A673 (cell line): ENCODE results near the gene PRKACB. TPM values are rescaled to one million over a fixed set of nuclear protein-coding genes. Genes with fewer than 3 reads are reported as not detected.
A peak's percentile ranks its signal among the peaks of the same experiment; 100 is the strongest.

Experiments used
- BruUV-seq: library from RNA; stranded (reverse); fragments of 400-500 nt; replicated peaks from 2 replicates; lab custom pipeline; 2021; lab: Mats Ljungman, UMichigan
- CTCF ChIA-PET: fragments of 300-600 bp; sonication (Branson Sonifier 250); formaldehyde crosslinking; loops from one replicate; lab custom pipeline; 2022; ENCODE audit warnings: antibody characterized with exemption; lab: Charles Lee
- POLR2A ChIA-PET: fragments of 300-600 bp; sonication (Branson Sonifier 250); formaldehyde crosslinking; loops from one replicate; lab custom pipeline; 2022; ENCODE audit warnings: antibody characterized with exemption; ENCODE audit not compliant: low non-redundant PET; lab: Charles Lee
- DNase-seq: peaks from one replicate; pipeline ENCODE4 v3.0.0-alpha.2; 2015; ENCODE audit warnings: low spot score
- H3K27ac ChIP-seq: fragments of 200-600 bp; sonication (generic); 2 replicates; pipeline ENCODE4 v1.5.1; 2016; ENCODE audit warnings: mixed run types, low read depth, mild to moderate bottlenecking, mixed read lengths, antibody characterized with exemption, low read length; ENCODE audit not compliant: poor library complexity, severe bottlenecking
- H3K27me3 ChIP-seq: fragments of 200-600 bp; sonication (generic); replicated peaks from 2 replicates; pipeline ENCODE4 v1.6.1; 2017; ENCODE audit warnings: mixed run types, low read depth, mild to moderate bottlenecking, mixed read lengths, antibody characterized with exemption, low read length; ENCODE audit not compliant: insufficient read depth, poor library complexity
- H3K36me3 ChIP-seq: fragments of 200-600 bp; sonication (generic); 2 replicates; pipeline ENCODE4 v1.6.1; 2016; ENCODE audit warnings: mixed run types, mild to moderate bottlenecking, mixed read lengths, antibody characterized with exemption, low read length; ENCODE audit not compliant: insufficient read depth, poor library complexity, severe bottlenecking
- H3K4me1 ChIP-seq: fragments of 200-600 bp; sonication (generic); 2 replicates; pipeline ENCODE4 v1.6.1; 2017; ENCODE audit warnings: mixed run types, mild to moderate bottlenecking, mixed read lengths, antibody characterized with exemption, low read length; ENCODE audit not compliant: insufficient read depth, poor library complexity, severe bottlenecking
- H3K4me3 ChIP-seq: fragments of 200-600 bp; sonication (generic); 2 replicates; pipeline ENCODE4 v1.5.1; 2016; ENCODE audit warnings: low read depth, mixed run types, mild to moderate bottlenecking, mixed read lengths, low read length; ENCODE audit not compliant: poor library complexity, severe bottlenecking
- H3K9me3 ChIP-seq: fragments of 200-600 bp; sonication (generic); 2 replicates; pipeline ENCODE4 v1.6.1; 2016; ENCODE audit warnings: mixed run types, low read depth, mild to moderate bottlenecking, mixed read lengths, antibody characterized with exemption, low read length; ENCODE audit not compliant: poor library complexity, severe bottlenecking
- EZH2 ChIP-seq: fragments of 200-600 bp; sonication (generic); IDR thresholded peaks from 2 replicates; pipeline ENCODE4 v1.6.1; 2017; ENCODE audit warnings: borderline replicate concordance, low read depth, mild to moderate bottlenecking, mixed read lengths, antibody characterized with exemption, low read length; ENCODE audit not compliant: poor library complexity, severe bottlenecking
- intact Hi-C: fragments of 100-400 bp; cut with micrococcal nuclease; formaldehyde crosslinking; loops from one replicate; pipeline ENCODE4 v1.10.0; 2022; ENCODE audit not compliant: unreplicated experiment
- total RNA-seq: library from RNA; stranded (reverse); gene quantifications from 2 replicates; pipeline ENCODE4 v1.2.3, GENCODE V29; 2021
- TF ChIP-seq, protein P1 (sequence below): fragments of 300-800, 200-600 bp; sonication (generic); conservative IDR thresholded peaks from 2 replicates; pipeline ENCODE4 v1.5.1; 2017; ENCODE audit warnings: low read depth, mild to moderate bottlenecking, antibody characterized with exemption, low read length, moderate library complexity, mixed read lengths

The PRKACB gene
- total RNA-seq, 1 experiment from 2014 or later = 39.6 TPM

DNA sequence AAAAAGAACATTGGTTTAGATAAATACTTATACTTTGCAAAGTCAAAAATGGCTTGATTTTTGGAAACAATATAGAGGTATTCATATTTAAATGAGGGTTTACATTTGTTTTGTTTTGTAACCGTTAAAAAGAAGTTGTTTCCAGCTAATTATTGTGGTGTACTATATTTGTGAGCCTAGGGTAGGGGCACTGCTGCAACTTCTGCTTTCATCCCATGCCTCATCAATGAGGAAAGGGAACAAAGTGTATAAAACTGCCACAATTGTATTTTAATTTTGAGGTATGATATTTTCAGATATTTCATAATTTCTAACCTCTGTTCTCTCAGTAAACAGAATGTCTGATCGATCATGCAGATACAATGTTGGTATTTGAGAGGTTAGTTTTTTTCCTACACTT is 92.2 kb downstream of the PRKACB start:
- Histone ChIP-seq H3K4me3 (no peak overlapping the region), H3K4me1 (no peaks in the 10 kb centered on the region), H3K9me3 (no peaks in the 10 kb centered on the region), H3K27me3 (no peaks in the 10 kb centered on the region), H3K36me3 (no peaks in the 10 kb centered on the region), H3K27ac (no peak overlapping the region)
- TF ChIP-seq, protein P1, sequence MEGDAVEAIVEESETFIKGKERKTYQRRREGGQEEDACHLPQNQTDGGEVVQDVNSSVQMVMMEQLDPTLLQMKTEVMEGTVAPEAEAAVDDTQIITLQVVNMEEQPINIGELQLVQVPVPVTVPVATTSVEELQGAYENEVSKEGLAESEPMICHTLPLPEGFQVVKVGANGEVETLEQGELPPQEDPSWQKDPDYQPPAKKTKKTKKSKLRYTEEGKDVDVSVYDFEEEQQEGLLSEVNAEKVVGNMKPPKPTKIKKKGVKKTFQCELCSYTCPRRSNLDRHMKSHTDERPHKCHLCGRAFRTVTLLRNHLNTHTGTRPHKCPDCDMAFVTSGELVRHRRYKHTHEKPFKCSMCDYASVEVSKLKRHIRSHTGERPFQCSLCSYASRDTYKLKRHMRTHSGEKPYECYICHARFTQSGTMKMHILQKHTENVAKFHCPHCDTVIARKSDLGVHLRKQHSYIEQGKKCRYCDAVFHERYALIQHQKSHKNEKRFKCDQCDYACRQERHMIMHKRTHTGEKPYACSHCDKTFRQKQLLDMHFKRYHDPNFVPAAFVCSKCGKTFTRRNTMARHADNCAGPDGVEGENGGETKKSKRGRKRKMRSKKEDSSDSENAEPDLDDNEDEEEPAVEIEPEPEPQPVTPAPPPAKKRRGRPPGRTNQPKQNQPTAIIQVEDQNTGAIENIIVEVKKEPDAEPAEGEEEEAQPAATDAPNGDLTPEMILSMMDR = no peak
- TF ChIP-seq EZH2 = no peak
- BruUV-seq = TSS peak; percentile 26
- no peak for DNase-seq
- intact Hi-C loops = no loop called here
- CTCF ChIA-PET = no interaction called here
- POLR2A ChIA-PET = no interaction called here

DNA sequence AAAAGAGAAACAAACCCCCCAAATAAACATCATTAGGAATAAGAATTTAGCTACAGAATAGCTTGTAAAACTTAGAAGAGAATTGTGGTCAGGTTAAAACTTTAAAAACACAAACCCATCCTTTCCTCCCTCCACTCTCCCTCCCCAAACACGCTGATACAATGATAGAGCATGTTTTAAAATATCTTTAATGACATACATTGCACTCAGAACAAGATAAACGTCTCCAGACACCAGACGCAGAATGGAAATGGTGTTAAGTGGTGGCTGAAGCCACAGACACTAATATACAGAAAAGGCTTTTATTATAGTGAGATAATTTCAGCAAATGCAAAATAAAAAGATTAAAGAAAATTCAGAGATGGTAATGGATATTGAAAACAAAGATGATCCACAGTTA is 98.6 kb downstream of the PRKACB start:
- BruUV-seq = no TSS peak
- ChIA-PET POLR2A (interaction anchor here (0.7 kb wide), 1 partner anchor 437 kb away, joined by 3 read pairs; no protein-coding TSS in a partner anchor), CTCF (no interaction called here)
- H3K4me1 ChIP-seq = no peaks in the 10 kb centered on the region
- intact Hi-C loops = no loop called here
- no peaks in the 10 kb centered on the region for H3K9me3 ChIP-seq
- H3K36me3 ChIP-seq = no peaks in the 10 kb centered on the region
- H3K27me3 ChIP-seq = no peaks in the 10 kb centered on the region
- no peak overlapping the region for H3K4me3 ChIP-seq
- TF ChIP-seq, protein P1 = no peak
- TF ChIP-seq EZH2 = no peak
- no peak for DNase-seq
- no peak overlapping the region for H3K27ac ChIP-seq

DNA sequence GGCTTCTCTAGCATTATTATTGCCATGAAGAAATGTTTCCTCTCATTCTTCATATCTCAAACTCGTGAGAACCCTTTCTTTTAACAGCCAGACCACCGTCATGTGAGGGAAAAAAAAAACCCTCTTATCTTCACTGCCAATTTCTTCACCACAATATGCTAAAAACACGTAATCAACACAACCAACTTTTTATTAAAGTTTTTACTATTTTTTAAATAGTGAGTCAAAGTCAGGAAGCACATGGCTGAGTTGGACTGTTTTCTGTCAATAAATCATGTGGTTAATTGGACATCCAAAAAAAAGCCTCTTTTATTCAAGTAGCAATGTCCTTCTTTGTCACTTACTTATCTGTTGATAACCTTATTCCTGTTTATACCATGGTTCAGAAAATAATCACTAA is 101.5 kb downstream of the PRKACB start:
- no peak overlapping the region for H3K4me3 ChIP-seq
- ChIA-PET POLR2A (no interaction called here), CTCF (no interaction called here)
- TF ChIP-seq, protein P1 = no peak
- TF ChIP-seq EZH2 = no peak
- no TSS peak for BruUV-seq
- no peaks in the 10 kb centered on the region for H3K27me3 ChIP-seq
- H3K4me1 ChIP-seq = no peaks in the 10 kb centered on the region
- intact Hi-C loops = no loop called here
- H3K9me3 ChIP-seq = no peaks in the 10 kb centered on the region
- no peak overlapping the region for H3K27ac ChIP-seq
- no peaks in the 10 kb centered on the region for H3K36me3 ChIP-seq
- no peak for DNase-seq
